ENCODE data around the gene WDFY4. TPM values are rescaled to one million over a fixed set of nuclear protein-coding genes. Genes with fewer than 3 reads are reported as not detected.

The WDFY4 gene
- total RNA-seq, 1 experiment from 2014 or later, result 0.23 TPM

- POLR2A ChIA-PET, result no interaction called here
- intact Hi-C loops (cut with micrococcal nuclease; ENCODE audit: unreplicated experiment), result no loop called here
- CTCF ChIA-PET, result interaction anchor here (0.8 kb wide), 1 partner anchor 247 kb away, joined by 4 read pairs; no protein-coding TSS in a partner anchor
- no peak for ATAC-seq
- Histone ChIP-seq H3K4me1 (ENCODE audit: control insufficient read depth, insufficient read depth, low read length) (no peaks in the 10 kb centered on the region), H3K27ac (ENCODE audit: low read length) (no peak overlapping the region), H3K4me3 (ENCODE audit: low read depth in 2 of 2, low read length in 2 of 2) (no peak overlapping the region), H3K36me3 (ENCODE audit: control insufficient read depth, insufficient read depth, low read length) (no peaks in the 10 kb centered on the region), H3K27me3 (ENCODE audit: control insufficient read depth, insufficient read depth, low read length) (0 out of 2 replicates have a peak, but pooled peaks cover 5% of the 10 kb centered on the region), H3K9me3 (ENCODE audit: control insufficient read depth, insufficient read depth, low read depth, low read length) (no peaks in the 10 kb centered on the region)
- TF ChIP-seq TCF7L2 (IDR thresholded peaks at IDR 0.05; ENCODE audit: low read depth, low read length) (no peak), REST (IDR thresholded peaks at IDR 0.05; ENCODE audit: insufficient read depth in 1 of 2, low read depth in 2 of 2, low read length in 1 of 2) (no peak), CTCF (IDR thresholded peaks at IDR 0.05) (no peak), POLR2AphosphoS5 (IDR thresholded peaks at IDR 0.05; ENCODE audit: low read depth, low read length) (no peak), SIN3A (IDR thresholded peaks at IDR 0.05; ENCODE audit: borderline replicate concordance, insufficient read depth, low read depth, low read length) (no peak)
- DNase-seq (ENCODE audit: low read depth, low spot score), result no peak
- BruUV-seq (replicated peaks), result no TSS peak
- in situ Hi-C loops (cut with HindIII; ENCODE audit: low pct_unique_long_range_greater_than_20kb, low sequenced_read_pairs), result no loop called here
Observed at GRCh38 chr10:48833674-48834073, 149.0 kb downstream of the WDFY4 start.

GRCh38 chr10:48834189-48834965 is 149.7 kb downstream of the WDFY4 start:
- ATAC-seq (no peak), DNase-seq (ENCODE audit: low read depth, low spot score) (no peak)
- Histone ChIP-seq H3K9me3 (ENCODE audit: control insufficient read depth, insufficient read depth, low read depth, low read length) (no peaks in the 10 kb centered on the region), H3K4me1 (ENCODE audit: control insufficient read depth, insufficient read depth, low read length) (no peaks in the 10 kb centered on the region), H3K27me3 (ENCODE audit: control insufficient read depth, insufficient read depth, low read length) (0 out of 2 replicates have a peak, but pooled peaks cover 3% of the 10 kb centered on the region), H3K4me3 (ENCODE audit: low read depth in 2 of 2, low read length in 2 of 2) (no peak overlapping the region), H3K36me3 (ENCODE audit: control insufficient read depth, insufficient read depth, low read length) (no peaks in the 10 kb centered on the region), H3K27ac (ENCODE audit: low read length) (no peak overlapping the region)
- intact Hi-C loops (cut with micrococcal nuclease; ENCODE audit: unreplicated experiment), result no loop called here
- CTCF ChIA-PET, result no interaction called here
- POLR2A ChIA-PET, result no interaction called here
- TF ChIP-seq CTCF (IDR thresholded peaks at IDR 0.05), result no peak
- no peak for TF ChIP-seq REST (IDR thresholded peaks at IDR 0.05; ENCODE audit: insufficient read depth in 1 of 2, low read depth in 2 of 2, low read length in 1 of 2)
- TF ChIP-seq SIN3A (IDR thresholded peaks at IDR 0.05; ENCODE audit: borderline replicate concordance, insufficient read depth, low read depth, low read length), result no peak
- no peak for TF ChIP-seq POLR2AphosphoS5 (IDR thresholded peaks at IDR 0.05; ENCODE audit: low read depth, low read length)
- no peak for TF ChIP-seq TCF7L2 (IDR thresholded peaks at IDR 0.05; ENCODE audit: low read depth, low read length)
- BruUV-seq (replicated peaks), result no TSS peak
- in situ Hi-C loops (cut with HindIII; ENCODE audit: low pct_unique_long_range_greater_than_20kb, low sequenced_read_pairs), result no loop called here
